Measurements from ENCODE around the gene KIAA1671.
A peak's percentile ranks its signal among the peaks of the same experiment; 100 is the strongest.
"Not testable (repeated sequence)": the region's sequence is repeated elsewhere in the genome, so short reads cannot be mapped to it uniquely, and the experiment has no call there.

Gene KIAA1671

GRCh38 chr22:25232301-25232700 is 279.8 kb downstream of the KIAA1671 start:
- ChIA-PET CTCF (no interaction called here), POLR2A (ENCODE audit: low non-redundant PET) (no interaction called here)
- peak; percentile 8 for DNase-seq (ENCODE audit: low spot score)
- no peak for TF ChIP-seq CTCF (conservative IDR thresholded peaks at IDR 0.05; ENCODE audit: low read depth)
- H3K27ac ChIP-seq, result peak overlapping the region; percentile 63

- DNase-seq (ENCODE audit: low spot score); CTCF ChIA-PET; H3K27ac ChIP-seq; POLR2A ChIA-PET (ENCODE audit: low non-redundant PET): not testable (repeated sequence)
Observed at GRCh38 chr22:25233706-25234105, 281.2 kb downstream of the KIAA1671 start.

GRCh38 chr22:25235547-25236290 is 283.2 kb downstream of the KIAA1671 start:
- ChIA-PET POLR2A (ENCODE audit: low non-redundant PET) (no interaction called here), CTCF (interaction anchor here (0.6 to 0.7 kb wide), 6 partner anchors 14 to 256 kb away, joined by 3 to 5 read pairs (median 4); no protein-coding TSS in a partner anchor)
- peak; percentile 85 for TF ChIP-seq CTCF (conservative IDR thresholded peaks at IDR 0.05; ENCODE audit: low read depth)

GRCh38 chr22:25236417-25236816 is 283.9 kb downstream of the KIAA1671 start:
- no peak overlapping the region for H3K27ac ChIP-seq
- ChIA-PET POLR2A (ENCODE audit: low non-redundant PET) (no interaction called here), CTCF (interaction anchor here (0.6 to 0.7 kb wide), 4 partner anchors 32 to 211 kb away, joined by 3 to 5 read pairs (median 4); no protein-coding TSS in a partner anchor)
- DNase-seq (ENCODE audit: low spot score), result no peak
- TF ChIP-seq CTCF (conservative IDR thresholded peaks at IDR 0.05; ENCODE audit: low read depth), result no peak

More at GRCh38 chr22:25235547-25236290, 283.2 kb downstream of the KIAA1671 start:
- H3K27ac ChIP-seq, result no peak overlapping the region
- peak; percentile 99 for DNase-seq (ENCODE audit: low spot score)

- POLR2A ChIA-PET (ENCODE audit: low non-redundant PET), result no interaction called here
- no peak for DNase-seq (ENCODE audit: low spot score)
- CTCF ChIA-PET, result no interaction called here
- H3K27ac ChIP-seq, result no peak overlapping the region
- no peak for TF ChIP-seq CTCF (conservative IDR thresholded peaks at IDR 0.05; ENCODE audit: low read depth)
Observed at GRCh38 chr22:25237503-25237902, 285.0 kb downstream of the KIAA1671 start.

- H3K27ac ChIP-seq; CTCF ChIA-PET; POLR2A ChIA-PET (ENCODE audit: low non-redundant PET); DNase-seq (ENCODE audit: low spot score): not testable (repeated sequence)
Observed at GRCh38 chr22:25238058-25238457, 285.5 kb downstream of the KIAA1671 start.
